A549 (cell line): ENCODE results near the gene PSG5. TPM values are rescaled to one million over a fixed set of nuclear protein-coding genes. Genes with fewer than 3 reads are reported as not detected.
"Not testable (repeated sequence)": the region's sequence is repeated elsewhere in the genome, so short reads cannot be mapped to it uniquely, and the experiment has no call there.

Experiments
- ATAC-seq, 2 experiments: fragments of 200-7000 bp in 1 of 2; fragments of >200 bp in 1 of 2; cut with Nextera tagmentation in 1 of 2; cut with Tn5 transposase in 1 of 2; 3 replicates each; pipeline versions ENCODE4 v1.8.0 to v1.9.1; 2018 to 2020; ENCODE audit warnings: mild to moderate bottlenecking in 1 of 2, moderate library complexity in 1 of 2
- CTCF ChIA-PET: fragments of 300-600 bp; sonication (Branson Sonifier 250); formaldehyde crosslinking; extraction: SDS; loops from one replicate; lab custom pipeline; 2021; ENCODE audit warnings: antibody characterized with exemption, inconsistent platforms; lab: Yijun Ruan, JAX
- POLR2A ChIA-PET: fragments of 350-600 bp; formaldehyde crosslinking; extraction: SDS; loops from one replicate; lab custom pipeline; 2021; ENCODE audit warnings: antibody characterized with exemption, inconsistent platforms; lab: Yijun Ruan, JAX
- DNase-seq, 2 experiments: peaks; one replicate each; pipeline versions ENCODE4 v3.0.0 to v3.0.0-alpha.2; 2011 to 2016; ENCODE audit warnings: low read depth in 1 of 2, low spot score in 1 of 2
- FAIRE-seq: peaks from 2 replicates; lab custom pipeline; 2011; peaks lifted over from hg19 to GRCh38; lab: Jason Lieb, UNC
- H3K27ac ChIP-seq, 2 experiments: fragments of >200 bp; sonication (Bioruptor Twin); formaldehyde crosslinking; 3 replicates each; pipeline ENCODE4 v1.5.1; 2016 to 2017
- H3K4me1 ChIP-seq: fragments of >200 bp; sonication (Bioruptor Twin); formaldehyde crosslinking; 3 replicates; pipeline ENCODE4 v1.6.1; 2016
- H3K4me2 ChIP-seq: fragments of >200 bp; sonication (Bioruptor Twin); formaldehyde crosslinking; 3 replicates; pipeline ENCODE4 v1.6.1; 2016
- H3K4me3 ChIP-seq: fragments of >200 bp; sonication (Bioruptor Twin); formaldehyde crosslinking; 3 replicates; pipeline ENCODE4 v1.5.1; 2016
- H3K9me3 ChIP-seq: fragments of >200 bp; sonication (Bioruptor Twin); formaldehyde crosslinking; 3 replicates; pipeline ENCODE4 v1.6.1; 2016
- ATOH8 ChIP-seq: fragments of 250-450 bp; sonication (Bioruptor Pico); IDR thresholded peaks from 2 replicates; pipeline ENCODE4 v1.5.0; 2020; ENCODE audit warnings: low read depth, mild to moderate bottlenecking, moderate library complexity
- CBX8 ChIP-seq: fragments of 200-600 bp; sonication (generic); IDR thresholded peaks from 2 replicates; pipeline ENCODE4 v1.6.1; 2016
- EHF ChIP-seq: fragments of 250-450 bp; sonication (Bioruptor Pico); IDR thresholded peaks from 2 replicates; pipeline ENCODE4 v1.5.0; 2020; ENCODE audit warnings: mild to moderate bottlenecking
- EHMT2 ChIP-seq: fragments of 200-600 bp; sonication (generic); IDR thresholded peaks from 2 replicates; pipeline ENCODE4 v1.6.1; 2016; ENCODE audit warnings: antibody characterized with exemption, low read depth, mild to moderate bottlenecking, moderate library complexity
- ELK1 ChIP-seq: fragments of 150-350 bp; IDR thresholded peaks from 2 replicates; pipeline ENCODE4 v1.6.1; 2014; ENCODE audit warnings: low read depth, mild to moderate bottlenecking, low read length
- ESRRA ChIP-seq: fragments of 150-350 bp; IDR thresholded peaks from 2 replicates; pipeline ENCODE4 v1.6.1; 2014; ENCODE audit warnings: mild to moderate bottlenecking, low read length, borderline replicate concordance
- FOSL2 ChIP-seq, 2 experiments: fragments of 450-650 bp in 1 of 2; fragments of >200 bp in 1 of 2; sonication (Bioruptor Twin) in 1 of 2; formaldehyde crosslinking; IDR thresholded peaks; 2 replicates each; pipeline versions ENCODE4 v1.5.0 to v1.6.1; 2016 to 2020; ENCODE audit warnings: mild to moderate bottlenecking in 1 of 2, moderate library complexity in 1 of 2
- GATA3 ChIP-seq: IDR thresholded peaks from 2 replicates; pipeline ENCODE4 v1.6.1; 2012; ENCODE audit warnings: borderline replicate concordance
- HOXB13 ChIP-seq: fragments of 250-450 bp; sonication (Bioruptor Pico); IDR thresholded peaks from 2 replicates; pipeline ENCODE4 v1.5.0; 2020; ENCODE audit warnings: low read depth, mild to moderate bottlenecking, moderate library complexity
- HOXB5 ChIP-seq: fragments of 250-450 bp; sonication (Bioruptor Pico); IDR thresholded peaks from 2 replicates; pipeline ENCODE4 v1.5.0; 2020; ENCODE audit warnings: mild to moderate bottlenecking, moderate library complexity
- JUNB ChIP-seq: fragments of >200 bp; sonication (Bioruptor Twin); formaldehyde crosslinking; IDR thresholded peaks from 2 replicates; pipeline ENCODE4 v1.6.1; 2016
- MAZ ChIP-seq: fragments of 150-350 bp; IDR thresholded peaks from 2 replicates; pipeline ENCODE4 v1.6.1; 2014; ENCODE audit warnings: antibody characterized with exemption, low read depth, low read length, borderline replicate concordance
- PHF8 ChIP-seq: fragments of 200-600 bp; sonication (generic); IDR thresholded peaks from 2 replicates; pipeline ENCODE4 v1.6.1; 2016; ENCODE audit warnings: low read depth, mild to moderate bottlenecking, antibody characterized with exemption, moderate library complexity, borderline replicate concordance
- SMC3 ChIP-seq: fragments of >200 bp; sonication (Bioruptor Twin); formaldehyde crosslinking; IDR thresholded peaks from 3 replicates; pipeline ENCODE4 v1.6.1; 2018; ENCODE audit warnings: inconsistent platforms
- ZC3H11A ChIP-seq: fragments of 450-650 bp; IDR thresholded peaks from 2 replicates; pipeline ENCODE4 v1.6.1; 2014; ENCODE audit warnings: antibody characterized with exemption, mild to moderate bottlenecking
- ZFP36 ChIP-seq: fragments of 450-650 bp; IDR thresholded peaks from 2 replicates; pipeline ENCODE4 v1.6.1; 2014; ENCODE audit warnings: borderline replicate concordance; ENCODE audit not compliant: partially characterized antibody
- ZSCAN20 ChIP-seq: fragments of 250-450 bp; sonication (Bioruptor Pico); IDR thresholded peaks from 2 replicates; pipeline ENCODE4 v1.8.0; 2022; ENCODE audit warnings: mild to moderate bottlenecking, moderate library complexity
- WGBS: methylation state at CpG from one replicate; pipeline ENCODE4 v1.1.6; 2017; ENCODE audit errors: missing lambda C conversion rate; 5-methylcytosine and 5-hydroxymethylcytosine counted together
- polyA plus RNA-seq, 4 experiments: library from polyadenylated mRNA; depleted of rRNA in 3 of 4; stranded (reverse); fragments of >200 nt; fragmentation: RNase III in 1 of 4; extraction: RNeasy Plus Mini Kit Qiagen cat#74134 plus additional on column Dnase treatment in 1 of 4; gene quantifications; 2 replicates in 3 of 4; 3 replicates in 1 of 4; pipeline ENCODE4 v1.2.3, GENCODE V29; 2011 to 2017
- TF ChIP-seq, protein P1 (sequence below): IDR thresholded peaks from 2 replicates; pipeline ENCODE4 v1.6.1; 2012
- TF ChIP-seq, protein P2 (sequence below): IDR thresholded peaks from 2 replicates; pipeline ENCODE4 v1.6.1; 2012; ENCODE audit warnings: low read depth, borderline replicate concordance

PSG5 gene
- polyA plus RNA-seq, 2 of the 4 experiments (the other 2 are of a cell fraction) = 0.26 to 0.35 TPM

DNA sequence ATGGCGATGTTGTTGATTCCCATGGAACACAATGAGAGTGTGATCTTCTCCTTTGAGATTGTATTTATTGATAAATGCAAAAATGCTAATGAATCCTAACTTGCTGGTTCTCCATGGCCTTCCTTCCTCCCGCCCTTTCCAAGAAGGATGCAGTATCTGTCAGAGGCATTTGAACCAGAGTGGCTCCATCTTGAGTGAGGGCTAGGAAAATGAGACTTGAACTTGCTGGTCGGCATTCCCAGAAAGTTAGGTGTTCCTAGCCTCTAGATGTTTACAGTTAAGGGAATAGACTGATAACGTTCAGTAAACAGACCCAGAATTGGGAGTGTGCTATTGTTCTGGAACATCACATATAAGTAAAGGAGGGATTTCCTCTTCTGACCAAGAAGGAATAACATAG is 59.6 kb downstream of the PSG5 start (continued):
- peak; percentile 56; the same call in 1 of the 2 replicates for TF ChIP-seq HOXB5 (CRISPR knock-in tag)
- TF ChIP-seq ZC3H11A = no peak
- TF ChIP-seq HOXB13 (CRISPR knock-in tag) = peak; percentile 66; the same call in 1 of the 2 replicates
- TF ChIP-seq, protein P1, sequence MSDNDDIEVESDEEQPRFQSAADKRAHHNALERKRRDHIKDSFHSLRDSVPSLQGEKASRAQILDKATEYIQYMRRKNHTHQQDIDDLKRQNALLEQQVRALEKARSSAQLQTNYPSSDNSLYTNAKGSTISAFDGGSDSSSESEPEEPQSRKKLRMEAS = no peak
- peak; percentile 89; the same call in 1 of the 2 replicates for TF ChIP-seq ATOH8 (CRISPR knock-in tag)
- no peak for TF ChIP-seq EHMT2
- no peak for TF ChIP-seq PHF8
- TF ChIP-seq, protein P2, sequence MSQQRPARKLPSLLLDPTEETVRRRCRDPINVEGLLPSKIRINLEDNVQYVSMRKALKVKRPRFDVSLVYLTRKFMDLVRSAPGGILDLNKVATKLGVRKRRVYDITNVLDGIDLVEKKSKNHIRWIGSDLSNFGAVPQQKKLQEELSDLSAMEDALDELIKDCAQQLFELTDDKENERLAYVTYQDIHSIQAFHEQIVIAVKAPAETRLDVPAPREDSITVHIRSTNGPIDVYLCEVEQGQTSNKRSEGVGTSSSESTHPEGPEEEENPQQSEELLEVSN = no peak
- 0 out of 2 replicates have a peak, but pooled peaks have one; percentile 41 for TF ChIP-seq EHF (CRISPR knock-in tag)
- no peak for TF ChIP-seq MAZ
- no peak for TF ChIP-seq CBX8
- no peak for TF ChIP-seq ZSCAN20 (CRISPR knock-in tag)

DNA sequence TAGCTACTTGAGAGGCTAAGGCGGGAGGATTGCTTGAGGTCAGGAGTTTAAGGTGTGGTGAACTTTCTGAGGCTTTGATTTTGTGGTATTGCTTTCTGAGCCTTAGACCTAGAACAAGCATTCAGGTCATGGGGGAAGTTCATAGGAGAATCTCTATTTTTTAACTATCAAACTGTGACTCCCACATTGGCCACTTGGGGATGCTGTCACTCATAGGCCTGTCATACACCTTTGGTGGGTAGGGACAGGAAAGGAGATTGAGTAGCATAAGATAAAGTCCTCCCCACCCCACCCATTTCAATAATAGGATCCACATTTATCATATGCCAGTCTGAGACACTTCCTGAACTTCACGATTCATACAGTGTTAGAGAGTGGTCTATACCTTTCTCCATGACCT is 62.0 kb downstream of the PSG5 start:
- no peak overlapping the region for H3K4me2 ChIP-seq
- peaks cover 40% of the 10 kb centered on the region for H3K4me1 ChIP-seq
- POLR2A ChIA-PET = no interaction called here
- CTCF ChIA-PET = no interaction called here
- no peak for DNase-seq
- peak overlapping the region in 1 of 2 experiments; percentile 25; a peak in 1 of 6 replicates for H3K27ac ChIP-seq
- no peak for FAIRE-seq
- ATAC-seq = no peak
- no peak overlapping the region for H3K4me3 ChIP-seq
- 67% methylated on average over 2 of the region's 2 CpGs for WGBS
- H3K9me3 ChIP-seq = no peaks in the 10 kb centered on the region
- no peak for TF ChIP-seq ESRRA
- TF ChIP-seq ZFP36 = no peak
- no peak for TF ChIP-seq ELK1
- TF ChIP-seq FOSL2 (IDR thresholded peaks at IDR 0.05) = no peak
- no peak for TF ChIP-seq FOSL2 (CRISPR knock-in tag; IDR thresholded peaks at IDR 0.05)
- no peak for TF ChIP-seq SMC3
- TF ChIP-seq, protein P1 = no peak
- TF ChIP-seq CBX8 = no peak
- TF ChIP-seq ATOH8 (CRISPR knock-in tag) = no peak

DNA sequence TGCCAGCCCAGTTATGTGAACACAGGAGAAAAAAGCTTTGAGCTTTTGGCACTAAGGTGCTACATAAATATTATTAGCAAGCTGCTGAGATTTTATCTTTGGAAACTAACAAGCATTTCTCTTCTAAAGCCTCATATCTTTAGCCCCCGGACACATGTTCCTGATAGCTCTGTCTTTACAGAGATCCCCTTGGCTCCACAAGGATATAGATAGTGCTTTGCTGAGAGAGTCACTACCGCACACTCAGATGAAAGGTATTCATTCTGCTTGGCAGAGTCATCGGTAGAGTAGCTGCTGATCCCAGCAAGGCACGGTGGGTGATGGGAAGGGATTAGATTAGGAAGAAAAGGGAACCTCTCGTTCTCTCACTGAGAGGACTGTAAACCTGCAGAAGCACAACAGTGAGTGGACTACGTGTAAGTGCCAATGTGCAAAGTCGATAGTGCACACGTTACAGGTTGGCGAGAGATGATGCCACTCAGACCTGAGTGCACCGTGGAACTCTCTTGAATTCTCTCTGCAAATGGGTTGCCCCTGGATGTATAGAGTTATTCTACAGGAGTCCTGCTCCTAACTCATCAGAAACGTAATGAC is 65.8 kb downstream of the PSG5 start:
- CTCF ChIA-PET; H3K4me3 ChIP-seq; POLR2A ChIA-PET; TF ChIP-seq FOSL2 (IDR thresholded peaks at IDR 0.05): not testable (repeated sequence)
- DNase-seq = peak; percentile 35 to 53
- FAIRE-seq = peak; percentile 28
- Histone ChIP-seq H3K4me1 (peaks cover 26% of the 10 kb centered on the region), H3K27ac (peak overlapping the region; percentile 66 to 82), H3K4me2 (peak overlapping the region; percentile 54), H3K9me3 (peaks cover 12% of the 10 kb centered on the region; the same call in 2 of the 3 replicates)
- WGBS = 13% methylated on average over 11 of the region's 11 CpGs
- TF ChIP-seq, protein P1 = peak; percentile 57; the same call in 1 of the 2 replicates
- TF ChIP-seq FOSL2 (CRISPR knock-in tag; IDR thresholded peaks at IDR 0.05) = peak; percentile 70
- peak; percentile 49 for TF ChIP-seq JUNB
- TF ChIP-seq GATA3 = peak; percentile 83; the same call in 1 of the 2 replicates
- ATAC-seq = peak; percentile 95 to 98
